HCT116 (cell line): ENCODE data around the gene CXCR2.

Experiments
- ATF3 ChIP-seq: IDR thresholded peaks from 2 replicates; pipeline ENCODE4 v1.6.1; 2012
- CBX3 ChIP-seq: IDR thresholded peaks from 2 replicates; pipeline ENCODE4 v1.6.1; 2012; ENCODE audit warnings: low read depth
- CTCF ChIP-seq, 3 experiments: fragments of 200-600 bp in 1 of 3; sonication (generic) in 1 of 3; IDR thresholded peaks in 2 of 3; conservative IDR thresholded peaks in 1 of 3; 2 replicates each; pipeline ENCODE4 v1.5.1; 2012 to 2017; ENCODE audit warnings: low read depth in 2 of 3, low read length in 2 of 3, antibody characterized with exemption in 1 of 3, borderline replicate concordance in 1 of 3, control low read depth in 1 of 3, mild to moderate bottlenecking in 1 of 3, mixed read lengths in 1 of 3, mixed run types in 1 of 3, moderate library complexity in 1 of 3; ENCODE audit not compliant: insufficient read depth in 1 of 3
- EZH2 ChIP-seq: fragments of 200-600 bp; sonication (generic); IDR thresholded peaks from 2 replicates; pipeline ENCODE4 v1.6.1; 2017; ENCODE audit warnings: antibody characterized with exemption, mixed run types
- POLR2A ChIP-seq: IDR thresholded peaks from 2 replicates; pipeline ENCODE4 v1.7.0; 2011; ENCODE audit warnings: borderline replicate concordance; ENCODE audit not compliant: insufficient read depth, insufficient read length; ENCODE audit errors: extremely low read depth
- POLR2AphosphoS5 ChIP-seq: IDR thresholded peaks from 2 replicates; pipeline ENCODE4 v1.6.1; 2011; ENCODE audit warnings: mild to moderate bottlenecking, low read depth, low read length, moderate library complexity
- REST ChIP-seq: IDR thresholded peaks from 2 replicates; pipeline ENCODE4 v1.6.1; 2012; ENCODE audit warnings: low read depth
- SRF ChIP-seq: IDR thresholded peaks from 2 replicates; pipeline ENCODE4 v1.6.1; 2012; ENCODE audit warnings: low read depth
- ZBTB33 ChIP-seq: IDR thresholded peaks from 2 replicates; pipeline ENCODE4 v1.6.1; 2011; ENCODE audit warnings: mild to moderate bottlenecking, low read length, moderate library complexity; ENCODE audit not compliant: insufficient replicate concordance; ENCODE audit errors: extremely low read depth

- no peak for TF ChIP-seq ATF3
- TF ChIP-seq CTCF (IDR thresholded peaks at IDR 0.05 in 2 of 3, conservative IDR thresholded peaks at IDR 0.05 in 1 of 3; ENCODE audit: borderline replicate concordance in 1 of 3, insufficient read depth in 1 of 3, low read depth in 2 of 3, low read length in 2 of 3), result no peak
- TF ChIP-seq ZBTB33, result no peak
- no peak for TF ChIP-seq REST
- TF ChIP-seq POLR2AphosphoS5, result no peak
- no peak for TF ChIP-seq POLR2A
- TF ChIP-seq CBX3, result no peak
- TF ChIP-seq SRF, result no peak
- TF ChIP-seq EZH2, result no peak
These were observed 44.8 kb upstream of the CXCR2 start for GRCh38 chr2:218081063-218081462.
